Caco-2 (cell line): ENCODE results near the gene FOXM1. TPM values are rescaled to one million over a fixed set of nuclear protein-coding genes. Genes with fewer than 3 reads are reported as not detected.

Experiments used
- BruUV-seq: library from RNA; stranded (reverse); fragments of 400-500 nt; replicated peaks from 2 replicates; lab custom pipeline; 2021; lab: Mats Ljungman, UMichigan
- CTCF ChIA-PET: fragments of 300-600 bp; sonication (Branson Sonifier 250); formaldehyde crosslinking; loops from one replicate; lab custom pipeline; 2022; ENCODE audit warnings: antibody characterized with exemption; lab: Charles Lee
- POLR2A ChIA-PET: fragments of 300-600 bp; sonication (Branson Sonifier 250); formaldehyde crosslinking; loops from one replicate; lab custom pipeline; 2022; ENCODE audit warnings: antibody characterized with exemption; lab: Charles Lee
- DNase-seq, 2 experiments: peaks; one replicate each; pipeline versions ENCODE4 v3.0.0 to v3.0.0-alpha.2; 2020 to 2022
- H3K27me3 ChIP-seq: replicated peaks from 2 replicates; pipeline ENCODE4 v1.6.0; 2011; ENCODE audit warnings: low read length; ENCODE audit not compliant: control insufficient read depth, insufficient read depth
- H3K36me3 ChIP-seq: 2 replicates; pipeline ENCODE4 v1.5.1; 2011; ENCODE audit warnings: low read length; ENCODE audit not compliant: control insufficient read depth, insufficient read depth
- H3K4me1 ChIP-seq: fragments of 250-450 bp; sonication (Bioruptor Pico); 2 replicates; pipeline ENCODE4 v1.5.1; 2020; ENCODE audit warnings: mild to moderate bottlenecking
- H3K4me3 ChIP-seq: 2 replicates; pipeline ENCODE4 v1.5.1; 2011; ENCODE audit warnings: low read depth, mild to moderate bottlenecking, control low read depth, low read length
- H3K9me3 ChIP-seq: fragments of 250-450 bp; sonication (Bioruptor Pico); 2 replicates; pipeline ENCODE4 v1.5.1; 2020; ENCODE audit warnings: mild to moderate bottlenecking, moderate library complexity
- H3K27ac Mint-ChIP-seq: one replicate; pipeline ENCODE4 v1.8.0; 2022; ENCODE audit warnings: mixed read lengths; ENCODE audit not compliant: unreplicated experiment
- H3K27me3 Mint-ChIP-seq: one replicate; pipeline ENCODE4 v1.8.0; 2022; ENCODE audit warnings: mixed read lengths; ENCODE audit not compliant: insufficient read depth, unreplicated experiment
- H3K36me3 Mint-ChIP-seq: one replicate; pipeline ENCODE4 v1.8.0; 2022; ENCODE audit warnings: mild to moderate bottlenecking, mixed read lengths; ENCODE audit not compliant: insufficient read depth, unreplicated experiment
- H3K4me1 Mint-ChIP-seq: one replicate; pipeline ENCODE4 v1.8.0; 2022; ENCODE audit warnings: low read depth, mixed read lengths; ENCODE audit not compliant: unreplicated experiment
- H3K4me3 Mint-ChIP-seq: one replicate; pipeline ENCODE4 v1.8.0; 2022; ENCODE audit warnings: mild to moderate bottlenecking, moderate library complexity, mixed read lengths; ENCODE audit not compliant: unreplicated experiment
- H3K9me3 Mint-ChIP-seq: one replicate; pipeline ENCODE4 v1.8.0; 2022; ENCODE audit warnings: mixed read lengths; ENCODE audit not compliant: unreplicated experiment
- CTCF ChIP-seq, 2 experiments: fragments of 200-600 bp in 1 of 2; IDR thresholded peaks; 1 replicate in 1 of 2; 2 replicates in 1 of 2; pipeline versions ENCODE4 v1.5.1 to v1.8.0; 2011 to 2022; ENCODE audit warnings: antibody characterized with exemption in 1 of 2, control low read depth in 1 of 2, inconsistent platforms in 1 of 2, low read depth in 1 of 2, low read length in 1 of 2, mild to moderate bottlenecking in 1 of 2, moderate library complexity in 1 of 2; ENCODE audit not compliant: insufficient read depth in 1 of 2, severe bottlenecking in 1 of 2, unreplicated experiment in 1 of 2
- intact Hi-C: fragments of 100-400 bp; cut with micrococcal nuclease; formaldehyde crosslinking; loops from one replicate; pipeline ENCODE4 v1.10.0; 2022; ENCODE audit not compliant: unreplicated experiment
- total RNA-seq: library from RNA; stranded (reverse); gene quantifications from 2 replicates; pipeline ENCODE4 v1.2.3, GENCODE V29; 2022

FOXM1 gene
- total RNA-seq, 1 experiment from 2014 or later, result 222 TPM

DNA sequence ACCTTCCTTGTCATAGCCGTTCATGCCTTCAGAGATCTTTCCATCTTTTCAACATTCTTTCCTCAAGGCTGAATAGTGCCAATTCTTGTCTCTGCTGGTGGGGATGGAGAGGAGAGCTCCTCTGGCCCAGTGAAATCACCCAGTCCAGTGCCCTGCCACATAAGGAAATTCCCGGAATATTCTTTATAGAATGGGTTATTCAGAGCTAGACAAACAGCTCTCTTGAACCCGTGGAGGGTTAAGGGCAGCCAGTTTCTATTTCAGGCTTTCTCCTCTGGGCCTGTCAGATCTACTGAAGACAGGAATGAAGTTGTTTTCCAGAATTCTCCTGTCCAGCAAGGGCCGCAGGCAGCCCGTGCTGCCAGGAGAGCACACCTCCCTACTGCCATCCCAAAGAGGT is 34.0 kb downstream of the FOXM1 start:
- Mint-ChIP-seq H3K36me3 (no peaks in the 10 kb centered on the region), H3K4me3 (no peak overlapping the region), H3K27me3 (no peaks in the 10 kb centered on the region), H3K4me1 (peaks cover 10% of the 10 kb centered on the region), H3K27ac (no peak overlapping the region), H3K9me3 (no peaks in the 10 kb centered on the region)
- peaks cover 10% of the 10 kb centered on the region for H3K4me1 ChIP-seq
- BruUV-seq, result no TSS peak
- H3K27me3 ChIP-seq, result no peaks in the 10 kb centered on the region
- POLR2A ChIA-PET, result no interaction called here
- H3K9me3 ChIP-seq, result no peaks in the 10 kb centered on the region; the same call in 1 of the 2 replicates
- CTCF ChIA-PET, result no interaction called here
- intact Hi-C loops, result no loop called here
- DNase-seq, result no peak
- no peak for TF ChIP-seq CTCF (IDR thresholded peaks at IDR 0.05; ENCODE audit: insufficient read depth in 1 of 2, low read depth in 1 of 2, low read length in 1 of 2, severe bottlenecking in 1 of 2, unreplicated experiment in 1 of 2)
- no peak overlapping the region for H3K4me3 ChIP-seq
- H3K36me3 ChIP-seq, result no peaks in the 10 kb centered on the region

- Mint-ChIP-seq H3K4me3 (no peak overlapping the region), H3K36me3 (no peaks in the 10 kb centered on the region), H3K27me3 (no peaks in the 10 kb centered on the region), H3K27ac (no peak overlapping the region), H3K4me1 (peaks cover 10% of the 10 kb centered on the region), H3K9me3 (no peaks in the 10 kb centered on the region)
- TF ChIP-seq CTCF (IDR thresholded peaks at IDR 0.05; ENCODE audit: insufficient read depth in 1 of 2, low read depth in 1 of 2, low read length in 1 of 2, severe bottlenecking in 1 of 2, unreplicated experiment in 1 of 2), result no peak
- ChIA-PET CTCF (interaction anchor here (0.5 kb wide), 1 partner anchor 401 kb away, joined by 3 read pairs; no protein-coding TSS in a partner anchor), POLR2A (no interaction called here)
- H3K4me3 ChIP-seq, result no peak overlapping the region
- intact Hi-C loops, result no loop called here
- H3K4me1 ChIP-seq, result peaks cover 10% of the 10 kb centered on the region
- H3K36me3 ChIP-seq, result no peaks in the 10 kb centered on the region
- no peak for DNase-seq
- no peaks in the 10 kb centered on the region for H3K27me3 ChIP-seq
- no peaks in the 10 kb centered on the region; the same call in 1 of the 2 replicates for H3K9me3 ChIP-seq
- BruUV-seq, result no TSS peak
Measured at GRCh38 chr12:2841056-2841650, 35.8 kb downstream of the FOXM1 start.

DNA sequence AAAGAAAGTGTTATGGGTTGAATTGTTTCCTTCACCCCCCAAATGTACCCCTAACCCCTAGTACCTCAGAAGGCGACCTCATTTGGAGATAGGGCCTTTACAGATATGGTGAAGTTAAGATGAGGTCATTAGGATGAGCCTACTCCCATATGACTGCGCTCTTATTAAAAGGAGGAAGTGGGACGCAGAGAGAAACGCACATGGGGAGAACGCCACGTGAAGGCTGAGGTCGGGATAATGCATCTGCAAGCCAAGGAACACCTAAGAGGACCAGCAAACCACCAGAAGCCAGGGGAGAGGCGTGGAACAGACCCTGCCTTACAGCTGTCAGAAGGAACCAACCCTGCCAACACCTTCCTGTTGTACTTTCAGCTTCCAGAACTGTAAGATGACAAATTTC is 40.4 kb downstream of the FOXM1 start:
- H3K4me3 Mint-ChIP-seq, result no peak overlapping the region
- H3K27ac Mint-ChIP-seq, result no peak overlapping the region
- no peak overlapping the region for H3K4me3 ChIP-seq
- H3K9me3 Mint-ChIP-seq, result no peaks in the 10 kb centered on the region
- H3K4me1 ChIP-seq, result no peaks in the 10 kb centered on the region
- peaks cover 5% of the 10 kb centered on the region for H3K27me3 Mint-ChIP-seq
- no peak for TF ChIP-seq CTCF (IDR thresholded peaks at IDR 0.05; ENCODE audit: insufficient read depth in 1 of 2, low read depth in 1 of 2, low read length in 1 of 2, severe bottlenecking in 1 of 2, unreplicated experiment in 1 of 2)
- peaks cover 3% of the 10 kb centered on the region for H3K36me3 Mint-ChIP-seq
- CTCF ChIA-PET, result interaction anchor here (1.1 to 2.1 kb wide), 2 partner anchors 198 to 205 kb away, joined by 3 to 6 read pairs; no protein-coding TSS in a partner anchor
- no peaks in the 10 kb centered on the region for H3K4me1 Mint-ChIP-seq
- no peaks in the 10 kb centered on the region; the same call in 1 of the 2 replicates for H3K9me3 ChIP-seq
- H3K36me3 ChIP-seq, result no peaks in the 10 kb centered on the region
- intact Hi-C loops, result no loop called here
- BruUV-seq, result no TSS peak
- DNase-seq, result no peak
- H3K27me3 ChIP-seq, result no peaks in the 10 kb centered on the region
- POLR2A ChIA-PET, result no interaction called here
